Body of pancreas (tissue), 4 donors: ENCODE data around the gene WDR55.

ENCODE experiments used
- CTCF ChIP-seq, 7 experiments: fragments of 450-650 bp in 4 of 7; fragments of 200-600 bp in 3 of 7; sonication (generic) in 3 of 7; IDR thresholded peaks; one replicate each; pipeline ENCODE4 v1.5.1; 2016 to 2019; ENCODE audit warnings: antibody characterized with exemption in 7 of 7
- POLR2A ChIP-seq, 3 donors: fragments of 450-650 bp; IDR thresholded peaks; one replicate each; pipeline ENCODE4 v1.6.1; 2016; ENCODE audit warnings: antibody characterized with exemption in 3 of 3, mild to moderate bottlenecking in 2 of 3

GRCh38 chr5:140677947-140678346 is 13.2 kb downstream of the WDR55 start:
- TF ChIP-seq CTCF (IDR thresholded peaks at IDR 0.05): no peak
- TF ChIP-seq POLR2A (IDR thresholded peaks at IDR 0.05): no peak
